ENCODE measurements around the gene PDZRN4. TPM values are rescaled to one million over a fixed set of nuclear protein-coding genes. Genes with fewer than 3 reads are reported as not detected.

PDZRN4 gene
- total RNA-seq, 1 donor from 2014 or later = not detected

DNA sequence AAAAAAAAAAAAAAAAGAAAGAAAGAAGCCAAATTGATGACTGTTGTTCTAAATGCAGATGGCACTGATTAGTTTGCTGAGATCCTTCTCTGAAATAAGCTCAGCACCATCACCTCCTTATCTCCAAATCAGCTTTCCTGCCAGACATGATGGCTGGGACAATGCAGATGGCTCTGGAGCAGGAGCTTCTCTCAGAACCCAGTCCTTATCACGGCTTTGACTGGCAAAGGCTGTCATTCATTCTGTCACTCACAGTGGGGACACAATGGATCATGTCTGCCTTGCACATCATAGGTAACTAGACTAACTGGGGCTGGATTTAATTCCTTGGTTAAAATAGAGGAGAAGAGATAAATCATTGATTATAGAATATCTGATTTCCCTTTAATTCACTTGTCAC, 146.3 kb downstream of the PDZRN4 start:
- Histone ChIP-seq H3K27me3 (ENCODE audit: control insufficient read depth, insufficient read depth, low read length) (no peaks in the 10 kb centered on the region), H3K4me3 (ENCODE audit: low read depth, low read length) (no peak overlapping the region), H3K36me3 (ENCODE audit: control insufficient read depth, insufficient read depth, low read length) (no peaks in the 10 kb centered on the region)
- no peak for FAIRE-seq
- TF ChIP-seq, protein P1, sequence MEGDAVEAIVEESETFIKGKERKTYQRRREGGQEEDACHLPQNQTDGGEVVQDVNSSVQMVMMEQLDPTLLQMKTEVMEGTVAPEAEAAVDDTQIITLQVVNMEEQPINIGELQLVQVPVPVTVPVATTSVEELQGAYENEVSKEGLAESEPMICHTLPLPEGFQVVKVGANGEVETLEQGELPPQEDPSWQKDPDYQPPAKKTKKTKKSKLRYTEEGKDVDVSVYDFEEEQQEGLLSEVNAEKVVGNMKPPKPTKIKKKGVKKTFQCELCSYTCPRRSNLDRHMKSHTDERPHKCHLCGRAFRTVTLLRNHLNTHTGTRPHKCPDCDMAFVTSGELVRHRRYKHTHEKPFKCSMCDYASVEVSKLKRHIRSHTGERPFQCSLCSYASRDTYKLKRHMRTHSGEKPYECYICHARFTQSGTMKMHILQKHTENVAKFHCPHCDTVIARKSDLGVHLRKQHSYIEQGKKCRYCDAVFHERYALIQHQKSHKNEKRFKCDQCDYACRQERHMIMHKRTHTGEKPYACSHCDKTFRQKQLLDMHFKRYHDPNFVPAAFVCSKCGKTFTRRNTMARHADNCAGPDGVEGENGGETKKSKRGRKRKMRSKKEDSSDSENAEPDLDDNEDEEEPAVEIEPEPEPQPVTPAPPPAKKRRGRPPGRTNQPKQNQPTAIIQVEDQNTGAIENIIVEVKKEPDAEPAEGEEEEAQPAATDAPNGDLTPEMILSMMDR (IDR thresholded peaks at IDR 0.05; ENCODE audit: insufficient read depth, low read length, severe bottlenecking) = no peak
- no peak for DNase-seq (ENCODE audit: low read depth)

DNA sequence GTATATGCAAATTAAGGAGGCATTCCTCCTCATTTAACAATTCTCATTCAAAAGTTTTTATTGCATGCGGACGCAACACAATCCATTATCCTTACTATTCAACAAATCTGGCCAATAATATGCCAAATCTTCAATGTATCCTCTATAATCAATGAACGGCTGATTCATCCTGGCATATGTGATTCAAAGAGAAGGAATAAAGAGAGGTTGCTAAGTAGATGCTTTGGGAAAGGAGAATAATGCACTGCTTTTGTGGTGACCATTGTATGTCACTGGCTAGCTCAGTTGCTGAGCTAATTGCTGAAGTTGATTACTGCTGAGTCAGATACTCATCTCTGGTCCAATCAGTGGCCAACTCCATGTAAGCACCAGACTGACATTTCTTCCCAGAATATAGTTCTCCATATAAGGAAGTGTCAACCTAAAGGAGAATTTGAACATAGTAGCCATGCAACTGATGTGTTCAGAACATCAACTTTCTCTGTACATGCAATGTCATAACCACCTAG, 148.0 kb downstream of the PDZRN4 start:
- Histone ChIP-seq H3K4me3 (ENCODE audit: low read depth, low read length) (no peak overlapping the region), H3K36me3 (ENCODE audit: control insufficient read depth, insufficient read depth, low read length) (no peaks in the 10 kb centered on the region), H3K27me3 (ENCODE audit: control insufficient read depth, insufficient read depth, low read length) (no peaks in the 10 kb centered on the region)
- TF ChIP-seq, protein P1 (IDR thresholded peaks at IDR 0.05; ENCODE audit: insufficient read depth, low read length, severe bottlenecking) = no peak
- DNase-seq (ENCODE audit: low read depth) = no peak
- no peak for FAIRE-seq

DNA sequence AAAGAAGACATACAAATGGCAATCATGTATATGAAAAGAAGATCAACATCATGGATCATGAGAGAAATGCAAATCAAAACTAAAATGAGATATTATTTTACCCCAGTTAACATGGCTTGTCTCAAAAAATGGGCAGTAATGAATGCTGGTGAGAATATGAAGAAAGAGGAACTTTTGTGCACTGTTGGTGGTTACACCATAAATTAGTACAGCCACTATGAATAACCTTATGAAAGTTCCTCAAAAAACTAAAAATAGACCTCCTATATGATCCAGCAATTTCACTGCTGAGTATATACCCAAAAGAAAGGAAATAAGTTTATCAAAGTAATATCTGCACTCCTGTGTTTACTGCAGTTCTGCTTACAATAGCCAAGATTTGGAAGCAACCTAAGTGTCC, 151.7 kb downstream of the PDZRN4 start:
- Histone ChIP-seq H3K27me3 (ENCODE audit: control insufficient read depth, insufficient read depth, low read length) (no peaks in the 10 kb centered on the region), H3K4me3 (ENCODE audit: low read depth, low read length) (no peak overlapping the region), H3K36me3 (ENCODE audit: control insufficient read depth, insufficient read depth, low read length) (no peaks in the 10 kb centered on the region)
- DNase-seq (ENCODE audit: low read depth) (no peak), FAIRE-seq (no peak)
- TF ChIP-seq, protein P1 (IDR thresholded peaks at IDR 0.05; ENCODE audit: insufficient read depth, low read length, severe bottlenecking) = no peak

DNA sequence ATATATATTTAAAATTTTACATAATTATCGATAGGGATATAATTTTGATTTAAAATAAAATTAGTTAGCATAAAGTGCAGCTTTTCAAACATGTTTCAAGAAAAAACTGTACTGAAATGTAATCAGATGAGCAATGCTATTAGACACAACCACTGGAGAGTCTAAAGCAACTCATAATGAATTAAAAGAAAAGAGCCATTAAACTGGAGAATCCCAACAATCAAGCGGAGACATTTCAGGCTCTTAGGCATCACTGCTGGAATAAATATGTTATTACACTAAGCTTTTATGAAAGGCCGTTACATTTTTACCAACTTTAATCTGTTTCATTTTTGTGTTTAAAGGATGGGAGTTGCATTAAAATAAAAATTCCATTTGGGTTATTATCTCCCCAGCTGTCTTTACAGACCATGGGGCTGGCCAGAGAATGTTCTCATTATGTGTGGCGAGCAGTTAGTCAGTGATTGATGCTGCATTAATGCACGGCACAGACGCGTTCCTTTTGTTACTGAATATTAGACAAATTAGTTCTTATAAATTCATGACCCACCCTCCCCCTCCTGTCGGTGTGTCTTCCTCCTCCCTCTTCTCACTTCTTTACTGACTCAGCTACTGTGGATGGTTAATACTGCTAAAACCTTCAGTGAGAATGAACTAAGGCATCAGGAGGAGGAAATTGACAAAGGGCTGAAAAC, 156.8 kb downstream of the PDZRN4 start:
- no peak for FAIRE-seq

DNA sequence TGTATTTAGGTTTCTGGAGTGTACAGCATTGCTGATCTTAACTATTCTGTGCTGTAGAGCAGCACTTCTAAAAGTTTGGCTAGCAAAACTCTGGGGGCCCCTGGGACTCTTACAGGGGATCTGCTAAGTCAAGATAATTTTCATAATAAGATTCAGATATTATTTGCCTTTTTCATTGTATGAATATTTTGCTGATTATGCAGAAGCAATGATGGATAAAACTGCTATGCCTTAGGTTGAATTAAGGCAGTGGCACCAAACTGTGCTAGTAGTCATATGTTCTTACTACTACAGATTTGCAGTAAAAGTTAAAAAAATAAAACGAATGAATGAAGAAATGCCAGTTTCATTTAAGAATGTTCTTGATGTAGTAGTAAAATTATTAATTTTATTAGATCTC, 160.1 kb downstream of the PDZRN4 start:
- TF ChIP-seq, protein P1 (IDR thresholded peaks at IDR 0.05; ENCODE audit: insufficient read depth, low read length, severe bottlenecking) = no peak
- no peak overlapping the region for H3K4me3 ChIP-seq (ENCODE audit: low read depth, low read length)
- no peaks in the 10 kb centered on the region for H3K36me3 ChIP-seq (ENCODE audit: control insufficient read depth, insufficient read depth, low read length)
- no peaks in the 10 kb centered on the region for H3K27me3 ChIP-seq (ENCODE audit: control insufficient read depth, insufficient read depth, low read length)
- DNase-seq (ENCODE audit: low read depth) = no peak
- FAIRE-seq = no peak

More for the DNA sequence above, 156.8 kb downstream of the PDZRN4 start:
- no peaks in the 10 kb centered on the region for H3K36me3 ChIP-seq (ENCODE audit: control insufficient read depth, insufficient read depth, low read length)
- DNase-seq (ENCODE audit: low read depth) = no peak
- no peak overlapping the region for H3K4me3 ChIP-seq (ENCODE audit: low read depth, low read length)
- H3K27me3 ChIP-seq (ENCODE audit: control insufficient read depth, insufficient read depth, low read length) = no peaks in the 10 kb centered on the region
- TF ChIP-seq, protein P1 (IDR thresholded peaks at IDR 0.05; ENCODE audit: insufficient read depth, low read length, severe bottlenecking) = no peak

DNA sequence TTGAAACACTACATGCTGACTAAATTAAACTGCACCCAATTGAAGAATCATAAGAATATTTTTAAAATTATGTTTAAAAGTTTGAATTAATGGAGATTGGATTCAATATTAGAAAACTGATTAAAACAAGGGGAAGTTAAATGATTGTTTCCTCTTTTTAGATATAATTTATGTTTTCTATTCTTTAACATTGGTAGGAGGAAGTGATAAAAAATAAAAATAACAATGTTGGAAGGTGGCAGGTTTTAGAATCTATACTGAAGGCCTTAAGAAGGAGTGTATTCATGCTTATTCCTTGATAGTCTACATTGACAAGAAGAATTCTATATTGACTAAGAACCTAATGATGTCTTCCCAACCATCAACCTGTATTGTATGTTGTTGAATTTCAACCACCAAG, 168.1 kb downstream of the PDZRN4 start:
- DNase-seq (ENCODE audit: low read depth) = no peak
- TF ChIP-seq, protein P1 (IDR thresholded peaks at IDR 0.05; ENCODE audit: insufficient read depth, low read length, severe bottlenecking) = no peak
- H3K27me3 ChIP-seq (ENCODE audit: control insufficient read depth, insufficient read depth, low read length) = no peaks in the 10 kb centered on the region
- no peak for FAIRE-seq
- H3K36me3 ChIP-seq (ENCODE audit: control insufficient read depth, insufficient read depth, low read length) = no peaks in the 10 kb centered on the region
- no peak overlapping the region for H3K4me3 ChIP-seq (ENCODE audit: low read depth, low read length)
